Breast epithelium (tissue), 3 donors: ENCODE measurements around the gene CRYGB.

Source experiments
- CTCF ChIP-seq, 3 donors: fragments of 450-650 bp; IDR thresholded peaks; one replicate each; pipeline ENCODE4 v1.5.1; 2016 to 2017; ENCODE audit warnings: antibody characterized with exemption in 3 of 3, mild to moderate bottlenecking in 3 of 3, moderate library complexity in 3 of 3
- POLR2A ChIP-seq: fragments of 450-650 bp; IDR thresholded peaks from one replicate; pipeline ENCODE4 v1.6.1; 2016; ENCODE audit warnings: antibody characterized with exemption, mild to moderate bottlenecking, moderate library complexity

- TF ChIP-seq CTCF (IDR thresholded peaks at IDR 0.05) = no peak
- no peak for TF ChIP-seq POLR2A
Observed at GRCh38 chr2:208150956-208151355, 5.0 kb upstream of the CRYGB start.
